Glutamatergic neuron (in vitro differentiated cells): Measurements from ENCODE around the gene SLC43A2. TPM values are rescaled to one million over a fixed set of nuclear protein-coding genes. Genes with fewer than 3 reads are reported as not detected.
"Not testable (repeated sequence)": the region's sequence is repeated elsewhere in the genome, so short reads cannot be mapped to it uniquely, and the experiment has no call there.

Experiments
- DNase-seq: peaks from one replicate; pipeline ENCODE4 v3.0.0; 2022
- H3K27ac Mint-ChIP-seq: one replicate; pipeline ENCODE4 v1.8.0; 2020; ENCODE audit warnings: mild to moderate bottlenecking, mixed read lengths, inconsistent platforms; ENCODE audit not compliant: unreplicated experiment
- H3K27me3 Mint-ChIP-seq: one replicate; pipeline ENCODE4 v1.8.0; 2020; ENCODE audit warnings: mild to moderate bottlenecking, moderate library complexity, mixed read lengths, inconsistent platforms; ENCODE audit not compliant: unreplicated experiment
- H3K36me3 Mint-ChIP-seq: one replicate; pipeline ENCODE4 v1.8.0; 2020; ENCODE audit warnings: mild to moderate bottlenecking, mixed read lengths, inconsistent platforms; ENCODE audit not compliant: unreplicated experiment
- H3K4me1 Mint-ChIP-seq: one replicate; pipeline ENCODE4 v1.8.0; 2020; ENCODE audit warnings: mild to moderate bottlenecking, low read depth, mixed read lengths, inconsistent platforms; ENCODE audit not compliant: unreplicated experiment
- H3K4me3 Mint-ChIP-seq: one replicate; pipeline ENCODE4 v1.8.0; 2020; ENCODE audit warnings: mild to moderate bottlenecking, mixed read lengths, inconsistent platforms; ENCODE audit not compliant: unreplicated experiment
- H3K9me3 Mint-ChIP-seq: one replicate; pipeline ENCODE4 v1.8.0; 2020; ENCODE audit warnings: mild to moderate bottlenecking, moderate library complexity, mixed read lengths, inconsistent platforms; ENCODE audit not compliant: unreplicated experiment
- CTCF ChIP-seq: fragments of 200-600 bp; sonication (generic); IDR thresholded peaks from one replicate; pipeline ENCODE4 v1.5.0; 2021; ENCODE audit not compliant: partially characterized antibody, unreplicated experiment
- total RNA-seq: library from RNA; stranded (reverse); fragmentation: NEBNext Ultra II Directional; extraction: Animal tissue kit (Norgen Biotek cat#: 25700); gene quantifications from one replicate; pipeline ENCODE4 v1.2.1, GENCODE V29; 2021; ENCODE audit not compliant: unreplicated experiment

SLC43A2 gene
- total RNA-seq, 1 donor from 2014 or later: 31.3 TPM

DNA sequence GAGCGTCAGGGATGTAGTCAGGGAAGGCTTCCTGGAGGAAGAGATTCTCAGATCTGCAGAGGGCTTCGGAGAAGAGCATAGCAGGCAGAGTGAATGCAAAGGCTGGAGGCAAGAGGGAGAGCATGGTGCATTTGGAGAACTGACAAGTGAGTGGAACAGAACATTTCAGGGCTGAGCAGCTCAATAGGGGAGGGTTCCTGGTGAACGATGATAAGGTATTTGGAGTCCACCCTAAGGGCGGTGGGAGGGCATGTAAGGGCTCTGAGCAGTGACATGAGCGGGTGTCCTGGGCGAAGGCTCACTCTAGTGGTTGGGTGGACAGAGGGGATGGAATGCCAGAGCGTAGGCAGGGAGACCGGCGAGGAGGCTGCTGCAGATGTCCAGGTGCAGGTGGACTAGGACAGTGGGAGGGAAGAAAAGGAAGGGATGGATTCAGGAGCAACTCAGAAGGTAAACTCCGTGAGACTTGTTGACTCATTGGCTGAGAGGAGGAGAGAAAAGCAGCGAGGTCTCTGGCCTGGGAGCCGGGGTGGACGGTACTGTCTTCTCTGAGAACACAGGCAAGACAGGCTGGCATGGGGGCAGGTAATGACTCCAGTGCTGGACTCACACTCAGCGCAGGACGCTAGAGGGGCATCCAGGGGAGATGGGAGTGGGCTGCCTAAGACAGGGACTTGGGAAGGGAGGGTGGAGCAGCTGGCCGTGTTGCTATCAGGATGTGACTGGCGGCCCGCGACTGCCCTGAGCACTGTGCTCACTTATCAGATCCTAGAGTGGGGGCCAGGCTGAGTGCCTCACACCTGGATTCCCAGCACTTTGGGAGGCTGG lies 64.6 kb downstream of the SLC43A2 start:
- peak overlapping the region; percentile 14 for H3K27ac Mint-ChIP-seq
- H3K4me1 Mint-ChIP-seq: peaks cover 15% of the 10 kb centered on the region
- peaks cover 17% of the 10 kb centered on the region for H3K27me3 Mint-ChIP-seq
- H3K4me3 Mint-ChIP-seq: peak overlapping the region; percentile 23
- no peaks in the 10 kb centered on the region for H3K36me3 Mint-ChIP-seq
- no peak for DNase-seq
- TF ChIP-seq CTCF: no peak
- H3K9me3 Mint-ChIP-seq: peaks cover 3% of the 10 kb centered on the region

GRCh38 chr17:1563471-1563785 lies 65.2 kb downstream of the SLC43A2 start:
- DNase-seq, H3K36me3 Mint-ChIP-seq, H3K9me3 Mint-ChIP-seq: not testable (repeated sequence)
- peaks cover 17% of the 10 kb centered on the region for H3K27me3 Mint-ChIP-seq
- H3K4me3 Mint-ChIP-seq: peak overlapping the region; percentile 42
- H3K27ac Mint-ChIP-seq: peak overlapping the region; percentile 28
- H3K4me1 Mint-ChIP-seq: peaks cover 15% of the 10 kb centered on the region

GRCh38 chr17:1562176-1562643 lies 66.4 kb downstream of the SLC43A2 start:
- no peak overlapping the region for H3K27ac Mint-ChIP-seq
- H3K4me1 Mint-ChIP-seq: peaks cover 15% of the 10 kb centered on the region

GRCh38 chr17:1561420-1562175 lies 67.0 kb downstream of the SLC43A2 start:
- Mint-ChIP-seq H3K9me3 (peaks cover 6% of the 10 kb centered on the region), H3K4me1 (peaks cover 15% of the 10 kb centered on the region), H3K27ac (peak overlapping the region; percentile 84), H3K4me3 (peak overlapping the region; percentile 92), H3K27me3 (peaks cover 16% of the 10 kb centered on the region), H3K36me3 (no peaks in the 10 kb centered on the region)
- no peak for TF ChIP-seq CTCF
- DNase-seq: peak; percentile 65

More at GRCh38 chr17:1562176-1562643, 66.4 kb downstream of the SLC43A2 start:
- no peak overlapping the region for H3K4me3 Mint-ChIP-seq
- peaks cover 5% of the 10 kb centered on the region for H3K9me3 Mint-ChIP-seq
- peaks cover 14% of the 10 kb centered on the region for H3K27me3 Mint-ChIP-seq
- no peaks in the 10 kb centered on the region for H3K36me3 Mint-ChIP-seq
- peak; percentile 67 for DNase-seq
- no peak for TF ChIP-seq CTCF

DNA sequence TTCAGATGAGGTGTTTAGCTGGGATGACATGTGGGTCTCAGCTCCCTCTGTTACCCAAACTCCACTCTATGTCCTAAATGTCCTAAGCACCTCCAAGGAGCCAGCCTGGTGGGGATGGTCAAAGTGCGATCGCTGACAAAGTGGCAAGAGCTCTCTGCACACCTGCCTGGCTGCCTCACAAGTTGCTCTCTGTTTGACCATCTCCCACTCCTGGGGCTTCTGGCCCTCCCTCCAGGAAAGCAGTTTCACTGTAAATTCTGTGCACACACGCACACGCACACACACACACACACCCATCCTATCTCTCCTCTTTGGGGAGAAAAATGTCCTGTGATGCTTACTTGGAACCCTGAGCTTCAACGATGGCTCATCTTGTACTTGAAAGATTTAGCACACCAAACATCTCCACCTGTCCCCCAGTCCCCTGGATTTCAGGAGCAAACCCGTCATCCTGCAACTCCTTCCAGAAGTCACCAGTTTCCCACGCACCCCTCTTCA lies 67.7 kb downstream of the SLC43A2 start:
- H3K36me3 Mint-ChIP-seq: no peaks in the 10 kb centered on the region
- peak overlapping the region; percentile 92 for H3K4me3 Mint-ChIP-seq
- peak overlapping the region; percentile 84 for H3K27ac Mint-ChIP-seq
- peaks cover 15% of the 10 kb centered on the region for H3K4me1 Mint-ChIP-seq
- H3K27me3 Mint-ChIP-seq: peaks cover 16% of the 10 kb centered on the region
- H3K9me3 Mint-ChIP-seq: peaks cover 6% of the 10 kb centered on the region
- no peak for TF ChIP-seq CTCF
- DNase-seq: no peak
